Subcutaneous adipose tissue (tissue), 4 donors: Measurements from ENCODE around the gene POLR3A. TPM values are rescaled to one million over a fixed set of nuclear protein-coding genes. Genes with fewer than 3 reads are reported as not detected.

Source experiments
- CTCF ChIP-seq: fragments of 450-650 bp; IDR thresholded peaks from one replicate; pipeline ENCODE4 v1.5.1; 2016; ENCODE audit warnings: low read depth, mild to moderate bottlenecking, control low read depth, antibody characterized with exemption, moderate library complexity
- total RNA-seq, 4 donors: library from RNA; depleted of rRNA; stranded (reverse); fragments of >200 nt; gene quantifications; one replicate each; pipeline ENCODE4 v1.1.0, GENCODE V29; 2016

POLR3A gene
- total RNA-seq, 4 donors from 2014 or later = 9.9 to 14.3 (median 12.0) TPM

- no peak for TF ChIP-seq CTCF
These were observed 29.1 kb downstream of the POLR3A start for GRCh38 chr10:78000206-78000605.

GRCh38 chr10:77993620-77994019 lies 35.7 kb downstream of the POLR3A start:
- no peak for TF ChIP-seq CTCF

DNA sequence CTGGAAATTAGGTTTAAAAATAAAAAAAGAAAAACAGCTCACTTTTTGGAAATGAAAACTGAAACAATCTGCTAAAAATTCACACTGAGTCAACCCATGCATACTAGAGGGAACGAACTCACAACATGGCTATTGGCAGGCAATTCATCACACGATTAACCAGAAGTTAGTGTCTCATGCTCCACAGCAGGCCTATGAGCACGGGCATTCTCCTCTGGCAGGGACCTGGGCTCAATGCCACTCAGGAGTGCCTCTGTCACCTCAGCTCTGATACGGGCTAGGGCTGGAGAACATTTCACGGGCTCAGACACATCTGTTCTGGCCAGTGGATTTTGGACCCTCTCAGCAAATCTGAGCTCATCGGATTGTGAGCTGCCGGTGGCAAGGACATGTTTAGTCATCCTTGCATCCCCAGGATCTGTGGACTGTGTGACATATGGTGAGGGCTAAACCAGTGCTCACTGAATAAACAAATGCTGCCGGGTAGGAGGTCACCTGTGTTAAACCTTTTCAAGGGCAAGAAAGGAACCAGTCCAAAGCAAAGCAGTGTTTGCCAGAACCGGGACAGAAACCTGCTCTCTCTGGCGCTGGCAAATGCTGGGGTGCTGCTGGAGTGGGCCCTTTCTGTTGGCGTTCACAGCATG lies 40.1 kb downstream of the POLR3A start:
- TF ChIP-seq CTCF = no peak

DNA sequence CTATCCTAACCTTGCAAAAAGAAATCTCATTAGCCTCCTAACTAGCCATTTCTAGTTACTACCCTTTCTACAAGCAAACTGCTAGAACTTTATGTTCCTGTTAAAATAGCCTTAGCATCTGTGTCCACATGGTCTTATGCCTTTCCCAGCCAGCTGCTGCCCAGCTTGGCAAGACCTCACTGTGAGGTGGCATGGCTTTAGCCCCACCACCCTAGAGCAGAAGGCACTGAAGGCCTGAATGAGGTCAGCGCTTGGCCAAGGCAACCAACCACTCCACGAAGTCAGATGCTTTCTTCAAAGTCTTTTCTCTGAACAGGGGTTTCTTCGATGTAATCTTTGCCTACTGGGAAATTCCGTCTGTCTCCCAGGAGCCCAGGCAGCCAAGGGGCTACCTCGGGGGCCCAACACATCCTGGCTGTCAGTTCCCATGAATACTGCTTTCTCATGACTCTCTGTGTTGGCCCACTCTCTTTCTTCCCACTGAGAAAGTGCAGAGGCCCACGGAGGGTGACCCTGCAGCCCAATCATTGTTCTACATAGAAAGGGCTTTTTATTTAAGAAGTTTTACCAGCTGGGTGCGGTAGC lies 41.6 kb downstream of the POLR3A start:
- TF ChIP-seq CTCF = no peak

DNA sequence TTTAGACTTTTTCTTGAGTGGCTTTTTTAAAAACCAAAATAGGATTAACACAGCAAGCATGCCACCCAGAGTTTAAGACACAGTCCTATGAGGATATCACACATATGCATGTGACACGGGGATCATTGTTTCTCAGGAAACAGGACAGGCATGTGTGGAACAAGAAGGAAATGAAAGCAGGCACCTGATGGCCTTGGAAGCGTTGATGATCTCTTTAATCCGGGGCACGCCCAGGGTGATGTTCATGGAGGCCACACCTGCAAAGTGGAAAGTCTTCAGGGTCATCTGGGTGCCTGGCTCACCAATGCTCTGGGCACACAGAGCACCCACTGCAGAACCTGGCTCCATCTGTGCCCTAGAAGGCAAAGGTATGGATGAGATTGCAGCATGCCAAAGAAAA lies 44.3 kb downstream of the POLR3A start:
- TF ChIP-seq CTCF = no peak

DNA sequence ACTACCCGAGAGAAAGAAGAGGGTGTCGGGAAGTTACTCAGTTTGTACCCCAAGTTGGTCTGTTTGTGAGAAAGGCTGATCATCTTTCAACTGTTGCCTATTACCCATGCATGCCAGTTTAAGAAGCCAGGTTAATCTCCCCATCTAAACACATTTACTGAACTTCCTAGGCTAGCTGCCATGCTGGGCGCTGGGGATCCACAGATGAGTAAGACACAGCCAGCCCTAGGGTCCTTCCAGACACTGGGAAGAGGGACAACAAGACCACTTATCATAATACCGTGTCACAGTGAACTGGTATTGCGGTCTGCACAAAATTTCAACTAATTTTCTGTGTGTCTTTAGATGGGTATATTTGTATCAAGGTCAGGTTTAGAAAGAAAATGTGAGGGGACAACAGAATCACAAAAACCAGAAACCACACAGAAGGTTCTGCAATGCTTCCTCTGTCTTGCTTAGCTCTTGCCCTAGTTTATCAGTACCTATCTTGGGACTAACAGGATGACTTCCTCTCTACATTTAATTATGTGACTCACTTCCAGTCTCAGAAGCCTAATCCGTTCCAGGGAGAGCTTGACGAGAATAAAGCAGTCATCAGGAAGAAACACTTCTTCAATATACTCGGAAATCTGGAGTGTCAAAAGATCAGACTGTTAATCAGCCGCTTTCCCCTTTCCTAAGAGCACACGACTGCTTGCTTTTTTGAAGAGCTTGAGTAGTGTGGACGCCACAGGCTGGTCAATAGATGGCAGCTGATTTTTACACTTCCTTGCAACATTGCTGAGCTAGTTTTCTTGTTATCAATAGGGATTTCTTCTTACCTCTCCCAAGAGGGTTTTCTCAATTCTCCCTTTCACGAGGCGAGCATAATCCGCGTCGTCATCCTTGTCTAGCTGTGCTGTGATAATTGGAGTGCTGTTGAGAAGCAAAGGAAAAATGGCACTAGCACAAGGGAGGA lies 45.7 kb downstream of the POLR3A start:
- no peak for TF ChIP-seq CTCF

DNA sequence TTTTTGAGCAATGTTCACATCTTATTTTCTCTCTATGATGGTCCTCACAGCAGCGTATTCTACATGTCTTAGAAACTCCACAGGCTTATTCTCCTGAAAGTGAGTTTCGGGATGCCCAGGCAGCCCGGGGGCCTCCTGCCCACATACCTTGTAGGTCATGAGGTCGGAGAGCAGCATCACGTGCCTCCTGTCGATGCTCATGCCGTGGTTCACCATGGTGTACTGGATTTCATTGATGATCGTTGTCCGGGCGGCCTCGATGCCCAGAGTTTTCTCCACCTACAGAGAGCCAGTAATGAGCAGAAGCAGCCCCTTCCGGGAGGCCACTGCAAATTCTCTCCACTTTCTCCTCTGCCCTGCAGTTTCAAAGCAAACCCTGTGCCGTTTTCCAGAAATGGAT lies 48.0 kb downstream of the POLR3A start:
- TF ChIP-seq CTCF = no peak
